C4-2B (cell line): Measurements from ENCODE around the gene DZIP3.

Experiments
- H3K27ac ChIP-seq: fragments of 450-650 bp; 2 replicates; pipeline ENCODE4 v1.5.1; 2017
- ZFX ChIP-seq: fragments of 450-650 bp; IDR thresholded peaks from 2 replicates; pipeline ENCODE4 v1.6.1; 2017
- TF ChIP-seq, protein P1 (sequence below): fragments of 450-650 bp; conservative IDR thresholded peaks from 2 replicates; pipeline ENCODE4 v1.5.1; 2017; ENCODE audit warnings: mild to moderate bottlenecking

The DZIP3 gene

DNA sequence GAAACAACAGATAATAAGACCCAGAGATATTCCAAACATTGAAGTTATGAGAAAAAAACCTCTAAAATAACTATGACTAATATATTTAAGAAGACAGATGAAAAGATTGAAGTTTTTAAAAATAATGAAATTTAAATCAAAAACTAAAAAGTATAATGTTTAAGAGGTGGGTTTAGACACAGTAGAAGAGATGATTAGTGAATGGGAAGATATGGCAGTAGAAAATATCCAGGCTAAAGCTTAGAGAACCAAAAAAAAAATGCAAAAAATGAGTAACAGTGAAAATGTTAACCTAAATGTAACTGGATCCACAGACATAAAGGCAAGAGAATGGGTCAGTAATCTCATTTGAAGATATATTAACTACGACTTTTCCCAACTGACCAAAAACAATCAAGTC is 115.5 kb downstream of the DZIP3 start:
- H3K27ac ChIP-seq, result no peak overlapping the region
- no peak for TF ChIP-seq ZFX
- TF ChIP-seq, protein P1, sequence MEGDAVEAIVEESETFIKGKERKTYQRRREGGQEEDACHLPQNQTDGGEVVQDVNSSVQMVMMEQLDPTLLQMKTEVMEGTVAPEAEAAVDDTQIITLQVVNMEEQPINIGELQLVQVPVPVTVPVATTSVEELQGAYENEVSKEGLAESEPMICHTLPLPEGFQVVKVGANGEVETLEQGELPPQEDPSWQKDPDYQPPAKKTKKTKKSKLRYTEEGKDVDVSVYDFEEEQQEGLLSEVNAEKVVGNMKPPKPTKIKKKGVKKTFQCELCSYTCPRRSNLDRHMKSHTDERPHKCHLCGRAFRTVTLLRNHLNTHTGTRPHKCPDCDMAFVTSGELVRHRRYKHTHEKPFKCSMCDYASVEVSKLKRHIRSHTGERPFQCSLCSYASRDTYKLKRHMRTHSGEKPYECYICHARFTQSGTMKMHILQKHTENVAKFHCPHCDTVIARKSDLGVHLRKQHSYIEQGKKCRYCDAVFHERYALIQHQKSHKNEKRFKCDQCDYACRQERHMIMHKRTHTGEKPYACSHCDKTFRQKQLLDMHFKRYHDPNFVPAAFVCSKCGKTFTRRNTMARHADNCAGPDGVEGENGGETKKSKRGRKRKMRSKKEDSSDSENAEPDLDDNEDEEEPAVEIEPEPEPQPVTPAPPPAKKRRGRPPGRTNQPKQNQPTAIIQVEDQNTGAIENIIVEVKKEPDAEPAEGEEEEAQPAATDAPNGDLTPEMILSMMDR, result no peak

DNA sequence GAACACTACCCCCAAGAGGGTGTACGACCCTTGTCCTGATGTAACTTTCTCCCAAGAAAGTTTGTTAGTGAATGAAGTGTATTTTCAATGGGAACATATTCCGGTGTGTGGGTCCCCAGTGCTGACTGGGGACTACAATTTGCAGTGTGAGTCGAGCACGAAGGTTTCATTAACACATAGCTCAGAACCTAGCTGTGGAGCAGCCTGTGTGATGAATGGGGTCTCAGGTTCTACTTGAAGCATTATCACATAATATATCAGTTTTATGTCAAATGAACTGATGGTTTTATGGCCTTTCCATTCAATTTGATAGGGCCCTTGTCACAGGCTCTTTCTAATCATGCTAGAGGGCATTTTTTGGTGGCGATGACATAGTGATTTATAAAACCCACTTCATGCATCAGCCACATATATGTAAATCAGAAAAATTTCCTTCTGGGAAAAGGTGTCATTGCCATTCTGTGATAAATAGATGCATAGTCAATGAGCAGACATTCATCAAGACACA is 123.5 kb downstream of the DZIP3 start:
- no peak for TF ChIP-seq ZFX
- TF ChIP-seq, protein P1, result no peak
- no peak overlapping the region for H3K27ac ChIP-seq

DNA sequence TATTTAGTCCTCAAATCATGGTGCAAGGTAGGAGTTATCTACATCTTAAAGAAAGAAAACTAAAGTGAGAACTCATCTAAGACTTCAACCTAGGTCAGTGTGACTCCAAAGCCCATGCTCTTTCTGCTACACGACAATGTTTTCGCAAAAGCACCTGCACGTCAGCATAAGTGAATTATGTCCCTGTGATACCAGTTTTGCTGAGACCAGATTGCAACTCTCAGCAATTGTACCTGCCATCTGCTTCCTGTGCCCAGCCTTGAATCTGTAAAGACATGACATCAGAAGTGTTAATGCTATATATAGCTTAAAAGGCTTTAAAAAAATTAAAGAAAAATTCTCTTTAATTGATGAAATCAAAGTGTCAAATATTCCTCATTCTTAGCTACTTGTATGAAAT is 124.3 kb downstream of the DZIP3 start:
- H3K27ac ChIP-seq, result no peak overlapping the region
- TF ChIP-seq ZFX, result no peak
- TF ChIP-seq, protein P1, result no peak

DNA sequence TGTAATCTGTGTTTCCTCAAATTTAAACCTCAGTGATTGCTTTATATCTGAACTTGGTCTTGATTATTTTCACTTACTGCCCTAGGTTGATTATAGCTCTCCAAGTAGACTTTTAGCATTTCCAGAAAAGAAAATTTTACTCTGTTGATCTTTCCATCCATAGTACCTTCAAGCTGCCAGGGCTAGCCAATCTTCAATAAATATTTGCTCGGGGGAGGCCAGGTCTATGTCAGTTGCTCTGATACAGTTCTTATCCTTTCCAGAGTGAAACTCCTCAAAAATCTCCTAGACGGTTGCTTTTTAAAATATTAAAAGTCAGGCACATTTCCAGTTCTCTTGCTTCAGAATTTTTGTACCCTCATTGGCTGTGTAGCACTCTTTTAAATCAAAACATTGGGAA is 128.9 kb downstream of the DZIP3 start:
- no peak for TF ChIP-seq ZFX
- TF ChIP-seq, protein P1, result no peak
- no peak overlapping the region for H3K27ac ChIP-seq

DNA sequence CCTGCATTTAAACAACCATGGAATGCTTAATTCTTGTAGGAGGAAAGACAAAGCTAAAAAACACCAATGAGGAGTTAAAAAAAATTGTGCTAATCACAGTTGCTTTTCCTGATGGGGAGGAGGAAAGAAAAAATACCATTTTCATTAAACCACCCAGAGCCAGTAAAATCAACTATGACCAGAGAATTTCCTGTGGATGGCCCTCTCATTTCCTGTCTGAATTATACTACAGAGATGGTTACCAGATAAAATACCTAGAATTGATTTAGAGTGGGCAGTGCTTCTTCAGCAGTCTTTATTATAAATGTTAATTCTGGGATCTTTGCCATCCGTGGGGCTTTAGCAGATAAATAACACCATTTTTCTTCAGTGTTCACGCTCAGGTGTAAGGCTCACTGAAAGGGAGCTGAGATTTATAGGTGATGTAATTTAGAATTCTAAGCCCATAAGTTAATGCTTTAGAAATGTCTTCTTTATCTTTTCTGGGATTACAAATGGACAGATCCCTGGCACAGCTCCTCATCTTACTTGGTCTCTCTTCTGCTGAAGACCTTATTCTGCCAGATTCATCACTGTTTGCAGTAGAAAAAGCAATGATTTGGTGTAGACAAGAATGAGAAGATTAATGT is 129.8 kb downstream of the DZIP3 start:
- H3K27ac ChIP-seq, result no peak overlapping the region
- TF ChIP-seq, protein P1, result no peak
- no peak for TF ChIP-seq ZFX

DNA sequence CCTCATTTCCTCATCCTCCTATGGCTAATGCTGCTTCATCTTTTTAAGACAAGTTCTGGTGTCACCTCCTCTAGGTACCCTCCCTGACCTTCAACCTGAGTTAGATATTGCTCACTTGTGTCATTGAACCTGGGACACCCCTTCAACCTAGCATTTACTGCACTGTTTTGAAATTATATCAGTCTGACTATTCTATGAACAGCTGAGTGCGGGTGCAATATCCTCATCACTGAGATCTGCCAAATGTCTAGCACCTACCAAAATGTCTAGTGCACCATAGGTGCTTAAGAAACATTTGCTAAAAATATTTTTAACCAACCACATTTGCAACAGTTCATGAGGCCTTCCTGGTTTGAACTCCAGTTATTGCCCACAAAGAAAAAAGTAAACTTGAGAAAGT is 133.2 kb downstream of the DZIP3 start:
- no peak for TF ChIP-seq ZFX
- TF ChIP-seq, protein P1, result no peak
- no peak overlapping the region for H3K27ac ChIP-seq

DNA sequence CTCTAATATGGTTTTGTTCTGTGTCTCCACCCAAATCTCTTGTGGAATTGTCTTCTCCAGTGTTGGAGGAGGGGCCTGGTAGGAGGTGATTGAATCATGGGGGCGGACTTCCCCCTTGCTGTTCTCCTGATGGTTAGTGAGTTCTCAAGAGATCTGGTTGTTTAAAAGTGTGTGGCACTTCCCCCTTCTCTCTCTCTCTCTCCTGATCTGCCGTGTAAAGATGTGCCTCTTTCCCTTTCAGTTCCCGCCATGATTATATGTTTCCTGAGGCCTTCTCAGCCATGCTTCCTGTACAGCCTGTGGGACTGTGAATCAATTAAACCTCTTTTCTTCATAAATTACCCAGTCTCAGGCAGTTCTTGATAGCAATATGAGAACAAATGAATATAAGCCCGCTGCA is 134.6 kb downstream of the DZIP3 start:
- TF ChIP-seq ZFX, result no peak
- TF ChIP-seq, protein P1, result no peak
- no peak overlapping the region for H3K27ac ChIP-seq
